Stimulated activated naive CD4-positive, alpha-beta T cell (primary cell): ENCODE results near the gene PTER.

Experiments
- DNase-seq, 6 experiments: peaks; one replicate each; lab custom pipeline; 2025; lab: John Stamatoyannopoulos, UW

The PTER gene

DNA sequence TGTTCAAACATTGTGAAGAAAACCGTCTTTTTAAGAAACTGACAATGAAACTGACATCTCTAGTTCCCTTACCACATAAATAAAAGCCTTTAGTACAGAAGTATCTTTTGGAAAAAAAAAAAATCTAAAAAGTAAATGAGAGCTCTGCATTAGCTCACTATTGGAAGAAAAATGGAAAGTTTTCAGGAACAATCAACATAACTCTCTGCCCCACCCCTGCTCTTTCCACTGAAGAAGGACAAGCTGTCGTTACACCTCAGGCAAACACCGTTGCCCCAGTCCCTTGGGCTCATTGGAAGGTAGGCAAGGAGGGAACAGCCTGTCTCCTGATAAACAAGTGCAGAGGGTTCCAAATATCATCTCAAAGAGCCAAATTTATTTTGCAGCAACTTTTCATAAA, 107.3 kb downstream of the PTER start:
- DNase-seq: no peak

DNA sequence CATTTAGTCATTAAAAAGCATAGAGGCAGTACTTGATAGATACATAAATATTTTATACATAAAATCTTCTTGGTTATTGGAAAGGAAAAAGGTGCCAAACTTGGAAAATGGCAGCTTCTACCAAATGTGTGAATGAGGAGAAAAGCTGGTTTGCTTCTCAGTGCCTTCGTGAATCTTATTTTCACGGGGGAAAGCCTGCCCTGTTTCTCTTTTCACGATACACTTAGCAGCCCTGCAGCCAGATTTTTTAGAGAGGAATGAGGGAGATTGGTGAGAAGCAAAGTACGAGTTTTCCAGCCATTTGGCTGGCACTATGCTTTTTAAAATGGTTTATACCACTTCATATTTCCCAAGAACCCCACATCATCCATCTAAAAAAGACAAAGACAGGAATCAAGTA, 107.8 kb downstream of the PTER start:
- no peak for DNase-seq

DNA sequence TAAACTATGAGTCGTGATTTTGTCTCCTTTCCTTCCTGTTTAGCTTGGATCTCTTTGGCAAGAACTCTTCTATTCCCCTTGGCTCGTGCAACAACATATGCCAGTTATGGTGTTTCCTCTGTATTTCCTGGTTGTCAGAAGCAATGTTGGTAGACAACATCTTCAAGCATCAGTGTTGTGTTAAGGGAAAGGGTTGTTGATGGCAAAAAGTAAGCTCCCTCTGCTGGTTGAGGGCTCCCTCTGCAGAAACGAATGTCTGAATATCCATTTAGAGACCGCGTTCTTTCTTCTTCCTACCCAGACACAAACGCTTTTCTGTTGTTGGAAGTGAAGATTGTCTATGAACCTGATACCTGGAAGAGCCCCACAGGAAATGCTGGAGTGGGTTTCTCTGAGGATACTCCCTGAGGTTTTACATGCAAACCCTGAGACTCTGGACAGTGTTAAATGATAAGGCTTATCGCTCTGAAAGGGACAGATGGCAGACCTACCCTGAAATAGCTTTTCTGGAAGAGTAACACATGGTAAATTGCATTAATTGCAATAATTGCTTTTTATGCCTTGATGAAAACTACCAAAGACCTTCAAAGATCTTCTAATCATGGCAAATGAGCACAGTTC, 108.4 kb downstream of the PTER start:
- DNase-seq: peak in 1 of 6 experiments; percentile 7

DNA sequence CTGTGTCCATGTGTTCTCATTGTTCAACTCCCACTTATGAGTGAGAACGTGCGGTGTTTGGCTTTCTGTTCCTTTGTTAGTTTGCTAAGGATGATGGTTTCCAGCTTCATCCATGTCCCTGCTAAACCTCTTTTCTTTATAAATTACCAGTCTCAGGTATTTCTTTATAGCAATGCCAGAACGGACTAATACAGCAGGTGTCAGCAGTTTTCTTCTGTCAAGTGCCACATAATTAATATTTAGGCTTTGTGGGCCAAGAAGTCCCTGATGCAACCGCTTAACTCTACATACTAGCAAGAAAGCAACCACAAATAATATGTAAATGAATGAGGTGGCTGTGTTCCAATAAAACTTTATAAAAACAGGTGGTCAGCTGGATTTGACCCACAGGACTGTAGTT, 111.2 kb downstream of the PTER start:
- no peak for DNase-seq

DNA sequence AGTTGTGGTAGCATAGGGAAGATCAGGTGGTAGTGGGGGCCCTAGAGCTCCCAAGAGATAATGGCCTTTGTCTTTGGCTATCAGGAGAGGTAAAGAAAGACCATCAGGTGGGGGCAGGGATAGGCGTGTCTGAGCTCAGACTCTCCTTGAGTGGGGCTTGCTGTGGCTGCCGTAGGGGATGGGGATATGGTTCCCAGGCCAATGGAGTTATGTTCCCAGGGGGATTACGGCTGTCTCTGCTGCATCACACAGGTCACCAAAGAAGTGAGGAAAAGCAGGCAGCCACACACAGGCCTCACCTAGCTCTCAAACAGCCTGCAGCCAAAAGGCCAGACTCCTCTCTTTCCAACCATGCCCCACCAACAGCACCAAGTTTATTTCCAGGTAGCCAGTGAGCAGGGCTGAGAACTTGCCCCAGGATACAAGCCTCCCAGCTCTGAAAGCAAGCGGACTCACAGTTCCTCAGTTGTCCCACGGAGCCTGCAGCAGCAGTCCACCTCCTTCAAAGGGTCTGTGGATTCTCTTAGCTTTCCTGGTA, 122.5 kb downstream of the PTER start:
- no peak for DNase-seq

DNA sequence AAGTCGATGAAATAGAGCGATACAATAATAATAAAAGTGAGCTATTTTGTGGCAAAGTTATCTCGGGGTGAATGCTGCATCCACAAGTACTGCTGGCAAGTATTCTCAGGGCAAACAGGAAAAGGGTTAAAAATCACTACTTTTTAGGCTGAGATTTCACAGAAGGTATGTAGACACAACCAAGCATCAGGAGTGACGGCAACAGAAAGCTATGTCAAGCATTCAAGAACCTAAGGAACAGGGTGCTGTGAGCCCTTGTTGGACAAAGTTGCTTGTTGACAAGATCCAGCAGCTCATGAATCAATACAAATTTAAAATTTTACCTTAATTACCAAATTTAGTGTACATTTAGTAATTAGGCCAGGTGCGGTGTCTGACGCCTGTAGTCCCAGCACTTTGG, 126.1 kb downstream of the PTER start:
- no peak for DNase-seq
